Measurements from ENCODE around the gene PTAR1. TPM values are rescaled to one million over a fixed set of nuclear protein-coding genes. Genes with fewer than 3 reads are reported as not detected.
"Not testable (repeated sequence)": the region's sequence is repeated elsewhere in the genome, so short reads cannot be mapped to it uniquely, and the experiment has no call there.

The PTAR1 gene, protein sequence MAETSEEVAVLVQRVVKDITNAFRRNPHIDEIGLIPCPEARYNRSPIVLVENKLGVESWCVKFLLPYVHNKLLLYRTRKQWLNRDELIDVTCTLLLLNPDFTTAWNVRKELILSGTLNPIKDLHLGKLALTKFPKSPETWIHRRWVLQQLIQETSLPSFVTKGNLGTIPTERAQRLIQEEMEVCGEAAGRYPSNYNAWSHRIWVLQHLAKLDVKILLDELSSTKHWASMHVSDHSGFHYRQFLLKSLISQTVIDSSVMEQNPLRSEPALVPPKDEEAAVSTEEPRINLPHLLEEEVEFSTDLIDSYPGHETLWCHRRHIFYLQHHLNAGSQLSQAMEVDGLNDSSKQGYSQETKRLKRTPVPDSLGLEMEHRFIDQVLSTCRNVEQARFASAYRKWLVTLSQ
- 10 to 100 TPM; 52.7 to 69.3 TPM for total RNA-seq
- long read RNA-seq, partial matches to known transcripts, result 2 of 8 reads
- long read RNA-seq, other reads (novel, unspliced or antisense), result 6 of 8 reads

DNA sequence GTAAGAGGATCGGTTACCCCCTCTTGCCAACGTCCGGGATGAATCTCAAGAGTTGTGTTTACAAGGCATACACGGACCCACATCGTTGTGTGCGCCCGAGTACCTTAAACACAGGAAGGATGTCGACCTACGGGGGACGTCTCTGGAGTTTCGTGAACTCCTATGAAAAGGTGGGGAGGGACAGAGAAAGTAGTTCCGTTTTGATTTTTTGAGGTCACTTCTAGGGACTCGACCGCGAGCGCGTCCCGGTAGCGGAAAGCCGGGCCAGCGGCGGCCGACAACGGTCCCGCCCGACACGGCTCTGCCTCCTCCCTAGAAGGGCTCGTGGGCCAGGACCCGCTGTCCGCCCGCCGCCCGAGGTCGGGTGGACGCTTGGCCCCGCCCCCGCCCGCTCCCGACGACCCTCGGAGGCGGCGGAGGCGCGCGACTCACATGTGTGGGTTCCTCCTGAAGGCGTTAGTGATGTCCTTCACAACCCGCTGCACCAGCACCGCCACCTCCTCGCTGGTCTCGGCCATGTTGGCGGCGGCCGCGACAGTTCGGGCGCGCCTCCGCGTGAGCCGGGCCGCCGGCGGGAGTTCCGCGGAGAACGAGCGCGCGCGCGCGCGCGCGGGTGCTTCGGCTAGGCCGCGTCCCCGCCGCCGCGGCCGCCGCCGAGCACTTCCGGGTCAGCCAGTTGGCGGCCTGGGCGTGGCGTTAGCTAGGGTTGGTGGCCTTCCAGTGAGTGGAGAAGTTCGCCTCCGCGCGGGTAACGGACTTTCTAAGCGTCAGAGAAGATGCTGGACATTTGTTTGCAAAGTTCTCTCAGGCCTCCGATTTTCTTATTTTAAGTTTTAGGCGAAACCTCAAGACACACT, at the start of gene PTAR1:
Gene PTAR1, minus strand, starts transcription at position 591 of the 857 bp plus-strand sequence. Its CDS starts 73 bp downstream, at position 518.
- DNase-seq (peak; percentile 93 to 96), ATAC-seq (peak; percentile 95)
- intact Hi-C loops (cut with DNase I, micrococcal nuclease), result no loop called here

- intact Hi-C loops (cut with DNase I, micrococcal nuclease), result no loop called here
- DNase-seq (no peak), ATAC-seq (no peak)
Observed at GRCh38 chr9:69809304-69809863, 49.6 kb upstream of the PTAR1 start.

DNA sequence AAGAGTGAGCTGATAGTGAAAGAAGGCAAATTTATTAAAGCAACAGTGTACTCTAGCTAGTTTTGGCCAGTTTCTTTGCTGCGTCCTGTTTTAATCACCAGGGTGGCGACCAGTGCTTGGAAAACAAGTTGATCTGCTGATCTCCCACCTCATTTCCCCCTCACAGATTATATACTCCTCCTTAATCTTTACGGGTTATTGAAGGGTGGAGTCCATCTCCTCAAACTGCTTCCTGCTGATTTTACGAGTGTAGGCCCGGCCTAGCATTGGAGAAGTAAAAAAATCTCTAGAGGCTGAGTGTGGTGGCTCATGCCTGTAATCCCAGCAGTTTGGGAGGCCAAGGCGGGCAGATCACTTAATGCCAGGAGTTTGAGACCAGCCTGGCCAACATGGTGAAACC, 46.8 kb upstream of the PTAR1 start:
- ATAC-seq (peak; percentile 90), DNase-seq (peak; percentile 22 to 55)
- intact Hi-C loops (cut with DNase I, micrococcal nuclease), result no loop called here

GRCh38 chr9:69805962-69806515, 46.2 kb upstream of the PTAR1 start:
- intact Hi-C loops (cut with DNase I, micrococcal nuclease), result no loop called here
- ATAC-seq (peak; percentile 86), DNase-seq (peak in 1 of 2 donors; percentile 18)

DNA sequence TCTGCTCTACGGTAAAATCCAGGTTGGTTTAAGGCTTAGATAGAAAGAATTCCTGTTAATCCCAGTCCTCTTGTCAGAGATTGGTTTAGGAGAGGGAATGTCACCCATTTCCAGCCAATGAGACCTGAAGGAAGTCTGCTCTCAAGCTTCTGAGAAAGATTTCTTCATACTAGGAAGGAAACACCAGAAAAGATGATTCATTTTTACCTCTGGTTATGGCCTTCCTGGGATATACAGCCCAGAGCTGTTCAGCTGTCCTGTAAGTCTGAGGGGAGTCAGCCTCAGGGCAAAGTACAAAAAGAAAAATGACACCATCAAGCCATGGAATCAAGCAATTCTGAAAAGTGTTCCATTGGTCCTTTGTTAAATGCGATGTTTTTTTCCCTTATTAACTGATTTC, 42.2 kb upstream of the PTAR1 start:
- intact Hi-C loops (cut with DNase I, micrococcal nuclease), result no loop called here
- DNase-seq (no peak), ATAC-seq (peak; percentile 18)

- intact Hi-C loops (cut with DNase I, micrococcal nuclease); ATAC-seq; DNase-seq: not testable (repeated sequence)
Observed at GRCh38 chr9:69800027-69800426, 40.2 kb upstream of the PTAR1 start.

DNA sequence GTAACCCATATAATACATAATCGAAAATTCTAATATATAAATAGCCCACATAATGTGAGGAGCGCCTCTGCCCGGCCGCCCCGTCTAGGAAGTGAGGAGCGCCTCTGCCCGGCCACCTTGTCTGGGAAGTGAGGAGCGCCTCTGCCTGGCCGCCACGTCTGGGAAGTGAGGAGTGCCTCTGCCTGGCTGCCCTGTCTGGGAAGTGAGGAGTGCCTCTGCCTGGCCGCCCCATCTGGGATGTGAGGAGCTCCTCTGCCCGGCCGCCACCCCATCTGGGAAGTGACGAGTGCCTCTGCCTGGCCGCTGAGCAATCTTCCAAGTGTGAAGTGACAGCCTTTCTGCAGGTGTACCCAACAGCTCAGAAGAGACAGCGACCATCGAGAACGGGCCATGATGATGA, 39.7 kb upstream of the PTAR1 start:
- intact Hi-C loops (cut with DNase I, micrococcal nuclease); DNase-seq; ATAC-seq: not testable (repeated sequence)

GRCh38 chr9:69798744-69799143, 38.9 kb upstream of the PTAR1 start:
- intact Hi-C loops (cut with DNase I, micrococcal nuclease), result no loop called here
- no peak for DNase-seq
- ATAC-seq, result no peak

DNA sequence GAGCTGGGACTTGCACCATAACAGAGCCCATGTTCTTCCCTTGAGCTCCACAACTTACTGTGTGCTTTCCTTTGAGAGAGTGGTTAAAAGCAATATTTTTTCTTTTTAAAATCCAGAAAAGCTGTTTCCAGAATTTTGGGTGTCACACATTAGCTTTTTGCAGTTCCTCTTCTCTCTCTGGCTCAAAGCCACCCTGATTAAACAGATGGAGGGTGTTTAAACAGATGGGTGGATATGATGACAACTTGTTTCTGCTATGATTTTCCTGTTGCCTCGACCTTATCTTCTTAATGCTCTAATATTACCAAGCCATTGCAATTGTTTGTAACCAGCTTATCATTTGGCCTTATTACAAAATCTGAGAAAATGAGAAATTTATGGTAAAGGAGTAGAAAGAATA, 37.9 kb upstream of the PTAR1 start:
- intact Hi-C loops (cut with DNase I, micrococcal nuclease), result no loop called here
- no peak for ATAC-seq
- no peak for DNase-seq

- no peak for ATAC-seq
- intact Hi-C loops (cut with DNase I, micrococcal nuclease), result no loop called here
- no peak for DNase-seq
Observed at GRCh38 chr9:69794356-69794755, 34.5 kb upstream of the PTAR1 start.

GRCh38 chr9:69785757-69786156, 25.9 kb upstream of the PTAR1 start:
- no peak for DNase-seq
- intact Hi-C loops (cut with DNase I, micrococcal nuclease), result loop anchor here in 1 of 2 donors (10.0 kb wide), 1 partner anchor 59 kb away; no protein-coding TSS in a partner anchor
- ATAC-seq, result no peak

DNA sequence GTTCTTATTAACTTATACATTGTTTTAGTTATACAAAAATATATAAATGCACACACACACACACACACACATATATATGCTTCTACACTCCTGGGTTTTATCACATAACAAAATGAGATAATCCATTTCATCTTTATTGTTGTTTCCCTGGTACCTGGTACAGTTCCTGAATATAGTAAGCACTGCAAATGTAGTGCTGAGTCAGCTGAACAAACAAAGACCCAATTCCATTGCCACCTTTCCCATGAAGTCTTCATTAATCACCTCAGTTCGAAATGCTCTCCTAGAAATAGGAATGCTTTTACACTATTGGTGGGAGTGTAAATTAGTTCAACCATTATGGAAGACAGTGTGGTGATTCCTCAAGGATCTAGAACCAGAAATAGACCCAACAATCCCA, 13.4 kb upstream of the PTAR1 start:
- intact Hi-C loops (cut with DNase I, micrococcal nuclease), result no loop called here
- ATAC-seq (no peak), DNase-seq (no peak)

DNA sequence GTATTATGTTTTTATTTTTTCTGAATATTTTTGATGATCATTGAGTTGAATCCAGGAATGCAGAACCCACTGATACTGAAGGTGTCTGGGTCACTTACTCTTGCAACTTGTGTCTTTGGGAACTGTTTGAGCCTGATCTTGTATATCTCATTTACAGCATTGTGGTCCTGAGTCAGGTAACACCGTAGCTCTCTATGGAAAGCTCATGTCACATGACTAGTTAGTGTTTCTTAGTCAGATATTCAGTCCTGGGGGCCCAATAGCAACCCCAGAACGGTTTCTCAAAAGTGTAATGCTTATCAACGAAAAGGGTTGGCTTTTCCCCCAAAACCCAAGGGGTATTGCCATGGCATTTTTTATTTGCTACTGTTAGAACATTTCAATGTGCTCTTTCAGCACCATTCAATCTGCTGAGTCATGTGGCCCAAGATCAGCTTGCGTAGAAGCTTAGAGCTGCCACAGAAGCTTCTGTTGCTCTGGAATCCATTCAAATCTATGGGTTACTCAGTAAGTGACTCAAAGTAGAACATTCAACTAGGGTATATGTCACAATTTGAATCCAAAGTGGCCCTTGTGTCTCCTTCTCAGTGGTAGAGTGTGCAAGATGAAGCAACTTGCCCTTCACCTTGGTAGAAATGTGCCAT, 12.1 kb upstream of the PTAR1 start:
- intact Hi-C loops (cut with DNase I, micrococcal nuclease), result no loop called here
- DNase-seq (no peak), ATAC-seq (no peak)

DNA sequence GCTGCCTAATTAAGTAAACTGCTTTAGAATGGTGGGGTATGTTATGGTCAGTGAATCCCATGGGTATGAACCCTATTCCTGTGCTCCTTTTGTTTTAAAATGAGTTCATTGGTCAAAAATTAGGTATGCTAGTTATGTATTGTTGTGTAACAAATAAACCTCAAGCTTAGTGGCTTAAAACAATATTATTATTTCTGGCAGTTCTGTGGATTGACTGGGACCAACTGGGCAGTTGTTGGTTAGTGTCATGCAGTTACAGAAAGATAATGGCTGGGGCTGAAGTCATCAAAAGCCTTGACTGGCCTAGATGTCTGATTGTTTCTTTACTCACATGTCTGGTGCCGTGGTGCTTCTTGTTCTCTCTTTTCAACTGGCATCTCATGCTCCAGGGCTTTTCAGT, 8.9 kb upstream of the PTAR1 start:
- intact Hi-C loops (cut with DNase I, micrococcal nuclease), result no loop called here
- DNase-seq (no peak), ATAC-seq (no peak)

GRCh38 chr9:69768101-69768500, 8.3 kb upstream of the PTAR1 start:
- intact Hi-C loops (cut with DNase I, micrococcal nuclease), result no loop called here
- DNase-seq (no peak), ATAC-seq (no peak)

DNA sequence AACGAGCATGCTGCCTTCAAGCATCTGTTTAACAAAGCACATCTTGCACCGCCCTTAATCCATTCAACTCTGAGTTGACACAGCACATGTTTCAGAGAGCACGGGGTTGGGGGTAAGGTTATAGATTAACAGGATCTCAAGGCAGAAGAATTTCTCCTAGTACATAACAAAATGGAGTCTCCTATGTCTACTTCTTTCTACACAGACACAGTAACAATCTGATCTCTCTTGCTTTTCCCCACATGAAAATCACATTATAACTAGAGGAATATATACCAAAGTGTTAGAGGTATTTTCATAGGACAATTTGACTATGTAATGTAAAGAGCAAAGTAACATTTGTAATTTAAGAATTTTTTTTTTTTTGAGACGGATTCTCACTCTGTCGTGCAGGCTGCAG, 4.1 kb upstream of the PTAR1 start:
- intact Hi-C loops (cut with DNase I, micrococcal nuclease); ATAC-seq; DNase-seq: not testable (repeated sequence)

GRCh38 chr9:69762527-69762926, 2.7 kb upstream of the PTAR1 start:
- intact Hi-C loops (cut with DNase I, micrococcal nuclease), result no loop called here
- no peak for ATAC-seq
- DNase-seq, result no peak

- no peak for DNase-seq
- ATAC-seq, result no peak
- intact Hi-C loops (cut with DNase I, micrococcal nuclease), result no loop called here
Observed at GRCh38 chr9:69760278-69760610, 433 bp upstream of the PTAR1 start.

- intact Hi-C loops (cut with DNase I, micrococcal nuclease), result no loop called here
- ATAC-seq (peak; percentile 7), DNase-seq (no peak)
Observed at GRCh38 chr9:69759021-69759420, 790 bp downstream of the PTAR1 start.

Data from left colon (tissue), 2 donors.